Measurements from ENCODE around the gene ITPR2. TPM values are rescaled to one million over a fixed set of nuclear protein-coding genes. Genes with fewer than 3 reads are reported as not detected.

Gene ITPR2
- total RNA-seq, 1 donor: 19.2 TPM

DNA sequence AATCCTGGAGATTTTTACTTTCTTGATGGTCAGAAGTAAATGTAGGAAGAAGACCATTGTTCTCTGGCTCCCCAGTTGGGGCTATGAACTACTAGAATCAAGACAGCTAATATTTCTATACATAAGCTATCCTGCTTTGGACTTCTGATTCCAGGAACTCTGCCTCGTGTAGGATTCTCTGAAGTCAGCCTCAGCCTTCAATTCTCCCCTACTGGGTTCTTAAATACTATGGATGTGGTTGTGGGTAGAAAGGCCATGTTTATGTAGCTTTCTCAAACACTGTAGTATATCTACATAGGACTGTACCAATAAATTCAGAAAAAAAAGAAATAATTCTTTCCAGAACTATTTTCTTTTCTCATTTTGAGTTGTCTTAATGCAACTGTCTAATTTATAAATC, 302.5 kb downstream of the ITPR2 start:
- TF ChIP-seq, protein P1, sequence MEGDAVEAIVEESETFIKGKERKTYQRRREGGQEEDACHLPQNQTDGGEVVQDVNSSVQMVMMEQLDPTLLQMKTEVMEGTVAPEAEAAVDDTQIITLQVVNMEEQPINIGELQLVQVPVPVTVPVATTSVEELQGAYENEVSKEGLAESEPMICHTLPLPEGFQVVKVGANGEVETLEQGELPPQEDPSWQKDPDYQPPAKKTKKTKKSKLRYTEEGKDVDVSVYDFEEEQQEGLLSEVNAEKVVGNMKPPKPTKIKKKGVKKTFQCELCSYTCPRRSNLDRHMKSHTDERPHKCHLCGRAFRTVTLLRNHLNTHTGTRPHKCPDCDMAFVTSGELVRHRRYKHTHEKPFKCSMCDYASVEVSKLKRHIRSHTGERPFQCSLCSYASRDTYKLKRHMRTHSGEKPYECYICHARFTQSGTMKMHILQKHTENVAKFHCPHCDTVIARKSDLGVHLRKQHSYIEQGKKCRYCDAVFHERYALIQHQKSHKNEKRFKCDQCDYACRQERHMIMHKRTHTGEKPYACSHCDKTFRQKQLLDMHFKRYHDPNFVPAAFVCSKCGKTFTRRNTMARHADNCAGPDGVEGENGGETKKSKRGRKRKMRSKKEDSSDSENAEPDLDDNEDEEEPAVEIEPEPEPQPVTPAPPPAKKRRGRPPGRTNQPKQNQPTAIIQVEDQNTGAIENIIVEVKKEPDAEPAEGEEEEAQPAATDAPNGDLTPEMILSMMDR (IDR thresholded peaks at IDR 0.05; ENCODE audit: extremely low read depth, low read depth, low read length): no peak
- Histone ChIP-seq H3K4me1 (ENCODE audit: insufficient read depth, low read length) (no peaks in the 10 kb centered on the region), H2AFZ (ENCODE audit: low read length) (no peak overlapping the region), H3K79me2 (ENCODE audit: insufficient read depth, low read length) (no peaks in the 10 kb centered on the region), H3K36me3 (ENCODE audit: insufficient read depth, low read length) (no peaks in the 10 kb centered on the region), H3K27ac (ENCODE audit: low read depth, low read length) (no peak overlapping the region), H4K20me1 (ENCODE audit: insufficient read depth, low read length) (no peaks in the 10 kb centered on the region), H3K4me2 (ENCODE audit: insufficient read depth, low read length) (no peak overlapping the region), H3K9me3 (ENCODE audit: low read depth, low read length) (no peaks in the 10 kb centered on the region), H3K27me3 (ENCODE audit: insufficient read depth, low read length) (no peaks in the 10 kb centered on the region), H3K4me3 (ENCODE audit: insufficient read depth, low read length) (no peak overlapping the region)
- DNase-seq (ENCODE audit: insufficient read length, low spot score, missing footprints): no peak

DNA sequence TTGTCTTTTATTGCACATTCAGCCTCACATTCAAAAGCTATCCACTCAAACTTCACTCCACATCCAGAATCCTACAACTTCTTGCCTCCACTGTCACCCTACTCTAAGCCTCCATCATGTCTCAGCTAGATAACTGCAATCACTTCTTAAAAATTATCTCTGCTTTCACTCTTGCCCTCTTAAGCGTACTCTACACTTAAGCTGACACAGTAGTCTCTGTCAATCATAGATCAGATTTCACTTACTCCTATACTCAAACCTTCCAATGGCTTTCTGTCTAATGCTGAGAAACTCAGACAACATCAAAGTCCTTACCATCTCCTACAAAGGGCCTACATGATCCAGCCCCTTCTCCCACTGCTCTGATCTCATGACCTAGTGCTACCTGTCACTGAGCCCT, 304.1 kb downstream of the ITPR2 start:
- Histone ChIP-seq H3K4me1 (ENCODE audit: insufficient read depth, low read length) (peaks cover 1% of the 10 kb centered on the region), H3K36me3 (ENCODE audit: insufficient read depth, low read length) (no peaks in the 10 kb centered on the region), H3K4me3 (ENCODE audit: insufficient read depth, low read length) (no peak overlapping the region), H3K9me3 (ENCODE audit: low read depth, low read length) (no peaks in the 10 kb centered on the region), H2AFZ (ENCODE audit: low read length) (no peak overlapping the region), H3K27ac (ENCODE audit: low read depth, low read length) (no peak overlapping the region), H3K27me3 (ENCODE audit: insufficient read depth, low read length) (no peaks in the 10 kb centered on the region), H4K20me1 (ENCODE audit: insufficient read depth, low read length) (no peaks in the 10 kb centered on the region), H3K79me2 (ENCODE audit: insufficient read depth, low read length) (no peaks in the 10 kb centered on the region), H3K4me2 (ENCODE audit: insufficient read depth, low read length) (no peak overlapping the region)
- DNase-seq (ENCODE audit: insufficient read length, low spot score, missing footprints): no peak
- TF ChIP-seq, protein P1 (IDR thresholded peaks at IDR 0.05; ENCODE audit: extremely low read depth, low read depth, low read length): no peak

DNA sequence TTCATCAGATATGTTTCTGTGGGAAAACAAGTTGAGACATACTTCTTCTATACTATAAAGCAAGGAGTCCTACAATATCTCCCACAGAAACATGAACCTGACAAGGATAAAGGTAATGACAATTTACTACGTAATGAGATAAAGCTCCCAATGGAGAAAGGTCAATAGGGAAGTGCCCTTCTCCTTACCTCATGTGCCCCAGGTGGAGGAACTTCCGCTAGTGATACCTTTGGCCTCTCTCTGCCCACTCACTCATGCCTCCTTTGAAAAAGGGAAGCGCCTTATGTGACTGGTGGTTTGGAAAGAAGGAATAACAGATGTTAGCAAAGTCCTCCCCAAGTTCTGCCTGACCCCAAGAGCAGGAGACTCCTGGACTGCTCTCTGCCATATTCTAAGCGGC, 305.3 kb downstream of the ITPR2 start:
- H3K4me2 ChIP-seq (ENCODE audit: insufficient read depth, low read length): no peak overlapping the region
- H3K27me3 ChIP-seq (ENCODE audit: insufficient read depth, low read length): no peaks in the 10 kb centered on the region
- H2AFZ ChIP-seq (ENCODE audit: low read length): no peak overlapping the region
- H4K20me1 ChIP-seq (ENCODE audit: insufficient read depth, low read length): no peaks in the 10 kb centered on the region
- no peaks in the 10 kb centered on the region for H3K36me3 ChIP-seq (ENCODE audit: insufficient read depth, low read length)
- no peak for DNase-seq (ENCODE audit: insufficient read length, low spot score, missing footprints)
- no peak overlapping the region for H3K27ac ChIP-seq (ENCODE audit: low read depth, low read length)
- no peaks in the 10 kb centered on the region for H3K79me2 ChIP-seq (ENCODE audit: insufficient read depth, low read length)
- TF ChIP-seq, protein P1 (IDR thresholded peaks at IDR 0.05; ENCODE audit: extremely low read depth, low read depth, low read length): no peak
- H3K4me1 ChIP-seq (ENCODE audit: insufficient read depth, low read length): peaks cover 10% of the 10 kb centered on the region
- no peaks in the 10 kb centered on the region for H3K9me3 ChIP-seq (ENCODE audit: low read depth, low read length)
- no peak overlapping the region for H3K4me3 ChIP-seq (ENCODE audit: insufficient read depth, low read length)

DNA sequence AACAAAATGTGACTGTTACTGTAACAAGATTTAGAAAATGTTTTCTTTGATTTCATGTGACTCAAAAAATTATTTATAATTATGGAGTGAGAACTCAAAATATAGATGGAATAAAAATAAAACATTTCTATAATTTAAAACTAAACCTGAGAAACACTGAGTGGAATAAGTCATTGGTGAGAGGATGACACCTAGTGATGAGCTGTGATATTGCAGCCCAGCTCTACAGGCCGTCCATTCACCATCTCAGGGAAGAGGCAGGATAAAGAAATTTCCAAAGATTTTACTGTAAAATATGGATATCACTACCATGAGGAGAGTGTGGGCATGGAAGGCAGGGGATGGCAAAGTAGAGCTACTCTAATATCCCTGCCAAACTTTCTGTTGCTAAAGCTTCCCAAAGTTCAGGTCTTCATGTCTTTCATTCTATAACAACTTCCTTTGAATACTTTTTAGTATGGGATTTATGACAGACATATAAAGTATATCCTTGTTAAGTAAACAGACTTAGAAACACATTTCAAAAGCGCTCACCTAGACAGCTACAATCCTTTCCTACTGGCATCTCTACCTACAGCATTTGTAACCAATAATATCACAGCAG, 308.0 kb downstream of the ITPR2 start:
- TF ChIP-seq, protein P1 (IDR thresholded peaks at IDR 0.05; ENCODE audit: extremely low read depth, low read depth, low read length): peak; percentile 56
- H4K20me1 ChIP-seq (ENCODE audit: insufficient read depth, low read length): no peaks in the 10 kb centered on the region
- no peak overlapping the region for H2AFZ ChIP-seq (ENCODE audit: low read length)
- no peak overlapping the region for H3K4me3 ChIP-seq (ENCODE audit: insufficient read depth, low read length)
- H3K4me2 ChIP-seq (ENCODE audit: insufficient read depth, low read length): no peak overlapping the region
- H3K4me1 ChIP-seq (ENCODE audit: insufficient read depth, low read length): peaks cover 10% of the 10 kb centered on the region
- H3K79me2 ChIP-seq (ENCODE audit: insufficient read depth, low read length): no peaks in the 10 kb centered on the region
- no peak overlapping the region for H3K27ac ChIP-seq (ENCODE audit: low read depth, low read length)
- H3K9me3 ChIP-seq (ENCODE audit: low read depth, low read length): no peaks in the 10 kb centered on the region
- no peaks in the 10 kb centered on the region for H3K27me3 ChIP-seq (ENCODE audit: insufficient read depth, low read length)
- H3K36me3 ChIP-seq (ENCODE audit: insufficient read depth, low read length): no peaks in the 10 kb centered on the region
- no peak for DNase-seq (ENCODE audit: insufficient read length, low spot score, missing footprints)
